ENCODE measurements around the gene SNRK.

DNA sequence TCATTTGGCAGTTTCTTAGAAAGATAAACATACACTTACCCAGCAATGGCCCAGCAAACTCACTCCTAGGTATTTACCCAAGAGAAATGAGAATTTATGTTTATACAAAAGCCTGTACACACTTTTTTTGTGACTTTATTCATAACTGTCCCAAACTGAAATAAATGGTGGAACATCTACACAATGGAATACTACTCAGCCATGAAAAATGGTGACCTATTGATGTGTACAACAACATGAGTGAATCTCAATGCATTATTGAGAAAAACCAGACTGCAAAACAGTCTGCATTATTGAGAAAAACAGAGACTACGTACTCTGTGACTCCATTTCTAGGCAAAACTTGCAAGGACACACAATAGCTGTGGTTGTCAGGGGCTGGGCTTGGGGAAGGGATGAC, 37.2 kb downstream of the SNRK start:
- TF ChIP-seq, protein P1, sequence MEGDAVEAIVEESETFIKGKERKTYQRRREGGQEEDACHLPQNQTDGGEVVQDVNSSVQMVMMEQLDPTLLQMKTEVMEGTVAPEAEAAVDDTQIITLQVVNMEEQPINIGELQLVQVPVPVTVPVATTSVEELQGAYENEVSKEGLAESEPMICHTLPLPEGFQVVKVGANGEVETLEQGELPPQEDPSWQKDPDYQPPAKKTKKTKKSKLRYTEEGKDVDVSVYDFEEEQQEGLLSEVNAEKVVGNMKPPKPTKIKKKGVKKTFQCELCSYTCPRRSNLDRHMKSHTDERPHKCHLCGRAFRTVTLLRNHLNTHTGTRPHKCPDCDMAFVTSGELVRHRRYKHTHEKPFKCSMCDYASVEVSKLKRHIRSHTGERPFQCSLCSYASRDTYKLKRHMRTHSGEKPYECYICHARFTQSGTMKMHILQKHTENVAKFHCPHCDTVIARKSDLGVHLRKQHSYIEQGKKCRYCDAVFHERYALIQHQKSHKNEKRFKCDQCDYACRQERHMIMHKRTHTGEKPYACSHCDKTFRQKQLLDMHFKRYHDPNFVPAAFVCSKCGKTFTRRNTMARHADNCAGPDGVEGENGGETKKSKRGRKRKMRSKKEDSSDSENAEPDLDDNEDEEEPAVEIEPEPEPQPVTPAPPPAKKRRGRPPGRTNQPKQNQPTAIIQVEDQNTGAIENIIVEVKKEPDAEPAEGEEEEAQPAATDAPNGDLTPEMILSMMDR (IDR thresholded peaks at IDR 0.05): no peak
- no peak for TF ChIP-seq POLR2A (IDR thresholded peaks at IDR 0.05)

Measured in testis (tissue), 2 donors.